HG03045 (cell line): Measurements from ENCODE around the gene BRF1.

Experiments
- ATAC-seq: cut with Tn5 transposase; IDR thresholded peaks from one replicate; pipeline ENCODE4 v1.9.1; 2021; ENCODE audit warnings: mild to moderate bottlenecking, moderate library complexity; ENCODE audit not compliant: unreplicated experiment

The BRF1 gene

DNA sequence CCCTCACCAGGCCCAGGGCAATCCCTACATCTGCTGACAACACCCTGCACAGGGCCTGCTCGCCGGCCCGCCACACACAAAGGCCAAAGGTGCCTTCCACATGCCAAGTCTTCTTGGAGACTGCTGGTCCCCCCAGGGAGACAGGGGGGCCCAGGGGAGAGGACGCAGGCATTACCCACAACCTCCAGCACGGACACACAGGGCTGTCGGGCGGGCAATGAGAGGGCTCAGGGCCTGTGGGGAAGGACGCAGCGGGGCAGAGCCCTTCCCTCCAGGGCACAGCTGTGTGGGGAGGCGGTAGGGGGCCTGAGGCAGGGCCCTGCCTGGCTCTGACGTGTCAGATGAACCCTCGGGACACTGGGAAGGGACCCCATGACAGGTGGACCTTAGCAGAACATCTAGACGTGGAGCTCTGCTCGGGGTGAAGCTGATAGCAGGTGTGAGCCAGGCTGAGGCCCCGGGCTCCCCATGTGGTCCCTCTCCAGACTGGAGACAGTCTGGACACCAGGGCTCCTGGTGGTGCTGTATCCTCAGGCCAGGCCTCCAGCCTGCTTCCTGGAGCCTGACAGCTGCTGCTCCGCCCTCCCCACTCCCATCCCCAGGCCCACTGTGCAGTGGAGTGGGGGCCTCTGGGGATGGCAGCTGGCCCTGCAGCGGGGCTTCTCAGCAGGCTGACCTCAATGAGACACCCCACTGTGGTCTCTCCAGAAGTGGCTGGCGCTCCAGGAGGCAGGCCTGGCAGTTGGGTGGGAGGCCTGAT is 88.1 kb downstream of the BRF1 start:
- no peak for ATAC-seq

- no peak for ATAC-seq
Measured at GRCh38 chr14:105211758-105212089, 89.1 kb downstream of the BRF1 start.

GRCh38 chr14:105211086-105211757 is 89.6 kb downstream of the BRF1 start:
- no peak for ATAC-seq

- no peak for ATAC-seq
Measured at GRCh38 chr14:105210266-105211025, 90.4 kb downstream of the BRF1 start.

DNA sequence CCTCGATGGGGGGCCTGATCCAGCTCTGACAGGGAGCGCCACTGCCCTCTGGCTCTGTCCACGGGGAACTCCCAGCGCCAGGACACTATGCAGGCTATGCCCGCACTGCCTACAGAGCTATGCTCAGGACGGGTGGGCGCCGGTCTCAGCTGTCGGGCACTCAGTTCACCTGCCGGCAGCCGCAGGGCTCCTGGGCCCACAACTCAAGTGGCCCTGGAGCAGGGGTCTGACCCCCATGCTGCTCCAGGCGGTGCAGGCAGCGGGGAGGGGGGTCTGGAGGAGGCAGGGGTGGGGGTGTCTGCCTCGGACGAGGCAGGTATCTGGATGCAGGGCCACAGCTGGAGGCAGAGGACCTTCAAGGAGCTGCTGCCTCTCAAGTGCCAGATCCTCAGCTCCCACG is 91.2 kb downstream of the BRF1 start:
- ATAC-seq: no peak

- ATAC-seq: no peak
Measured at GRCh38 chr14:105209091-105209490, 91.7 kb downstream of the BRF1 start.

DNA sequence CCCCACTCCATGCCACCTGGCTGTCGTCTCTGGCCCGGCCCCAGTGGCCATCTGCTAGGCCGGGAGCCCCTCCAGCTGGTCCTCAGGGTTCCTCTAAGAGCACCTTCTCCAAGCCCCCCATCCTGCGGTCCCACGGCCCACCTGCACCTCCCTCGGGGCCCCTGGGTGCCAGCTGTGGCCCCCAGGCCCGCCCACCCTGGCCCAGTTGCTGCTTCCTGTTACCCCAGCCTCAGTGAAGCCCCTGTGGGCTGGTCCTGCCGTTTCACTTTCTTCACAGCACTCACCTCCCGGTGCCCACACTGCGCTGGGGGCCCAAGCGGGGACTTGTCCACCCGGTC is 92.1 kb downstream of the BRF1 start:
- no peak for ATAC-seq

DNA sequence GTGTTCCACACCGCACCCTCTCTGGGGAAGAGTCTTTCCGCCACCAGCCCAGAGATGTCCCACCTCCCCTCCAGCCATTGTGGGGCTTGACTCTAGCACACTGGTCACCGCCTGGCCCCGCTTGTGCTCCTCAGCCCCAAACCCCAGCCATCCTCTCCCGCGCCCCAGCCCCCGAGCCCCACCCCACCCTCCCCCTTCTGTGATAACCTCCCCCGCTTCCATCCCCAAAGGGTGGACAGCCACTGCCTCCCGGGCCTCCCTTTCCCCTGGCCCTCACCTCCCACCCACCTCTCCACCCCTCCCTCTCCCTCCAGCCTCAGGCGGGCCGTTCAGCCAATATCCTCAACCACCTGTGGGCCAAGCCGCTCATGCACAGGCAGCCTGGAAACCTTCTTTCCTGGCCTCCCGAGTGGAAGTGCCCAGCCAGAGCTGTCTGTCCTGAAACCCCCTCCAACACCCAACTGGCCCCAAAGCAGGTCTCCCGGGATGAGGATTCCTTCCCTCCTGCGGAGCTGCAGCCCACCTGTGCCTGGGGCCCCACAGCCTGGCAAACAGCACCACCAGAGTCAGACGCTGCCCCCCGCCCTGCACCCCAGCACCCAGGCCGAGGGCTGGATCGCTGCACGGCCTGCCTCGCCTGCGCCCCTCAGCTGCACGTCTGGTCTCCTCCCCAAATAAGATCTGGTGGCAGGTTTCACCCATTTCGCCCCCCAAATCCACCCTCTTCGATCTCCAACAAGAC is 92.6 kb downstream of the BRF1 start:
- ATAC-seq: no peak

- no peak for ATAC-seq
Measured at GRCh38 chr14:105207460-105207901, 93.3 kb downstream of the BRF1 start.

GRCh38 chr14:105206873-105207272 is 93.9 kb downstream of the BRF1 start:
- ATAC-seq: no peak

GRCh38 chr14:105205673-105206208 is 95.1 kb downstream of the BRF1 start:
- no peak for ATAC-seq

DNA sequence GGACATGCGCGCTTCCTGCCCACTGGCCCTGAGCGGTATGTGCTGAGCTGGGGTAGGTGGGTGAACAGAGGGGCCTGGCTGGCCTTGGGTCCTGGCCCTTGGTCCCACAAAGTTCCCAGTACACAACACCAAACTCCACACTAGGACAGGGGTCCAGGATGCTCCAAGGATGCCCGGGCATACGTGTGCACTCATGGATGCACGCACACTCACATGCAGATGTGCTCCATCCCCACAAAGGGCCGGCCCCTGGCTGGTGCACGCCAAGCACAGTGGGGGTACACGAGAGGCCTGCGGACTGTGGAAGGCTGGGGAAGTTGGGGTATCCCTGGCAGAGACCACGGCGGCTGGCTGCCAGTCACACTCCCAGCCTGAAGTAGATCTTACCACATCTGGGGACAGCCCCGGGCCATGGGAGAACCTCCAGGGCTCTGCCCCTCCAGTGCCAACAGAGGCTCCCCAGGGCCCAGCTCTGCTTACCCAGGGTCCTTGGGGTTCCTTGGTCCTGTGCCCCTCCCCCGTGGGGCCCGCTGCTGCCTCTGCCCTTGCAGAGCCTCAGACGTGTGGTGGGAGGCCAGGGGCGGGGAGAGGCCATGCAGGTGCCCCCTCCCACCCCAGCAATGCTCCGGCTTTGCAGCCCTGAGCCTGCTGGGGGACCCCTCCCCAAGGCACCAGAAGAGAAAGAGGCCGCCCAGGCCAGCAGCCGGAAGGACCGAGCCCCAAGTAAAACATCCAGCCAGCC is 95.7 kb downstream of the BRF1 start:
- ATAC-seq: no peak

DNA sequence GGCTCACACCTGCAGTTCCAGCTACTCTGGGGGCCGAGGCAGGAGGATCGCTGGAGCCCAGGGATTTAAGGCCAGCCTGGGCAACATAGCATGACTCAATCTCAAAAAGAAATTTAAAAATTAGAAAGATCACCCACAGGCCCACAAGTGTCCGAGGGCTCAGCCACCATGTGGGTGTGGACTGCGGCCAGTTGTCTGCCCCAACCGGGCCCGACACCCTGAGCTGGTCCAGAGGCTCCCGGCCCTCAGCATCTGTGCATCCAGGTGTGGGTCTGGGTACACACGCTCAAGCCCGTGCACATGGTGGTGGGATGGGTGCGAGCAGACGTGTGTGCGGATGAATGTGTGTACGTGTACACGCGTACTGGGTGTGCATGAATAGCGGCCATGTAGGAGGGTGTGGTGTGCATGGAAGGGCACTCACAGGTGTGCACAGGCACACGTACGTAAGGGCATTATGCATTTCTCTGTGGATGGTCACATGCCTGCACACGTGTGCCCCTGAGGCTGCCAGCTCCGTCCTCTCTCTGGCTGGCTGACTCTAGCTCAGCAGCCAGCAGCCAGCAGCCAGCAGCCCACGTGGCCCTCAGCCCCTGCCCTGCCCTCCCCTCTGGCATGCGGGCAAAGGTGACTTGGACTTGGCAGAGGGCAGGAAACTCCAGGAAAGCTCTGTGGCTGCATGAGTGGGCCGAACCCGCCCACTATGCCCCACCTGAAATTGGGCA is 96.4 kb downstream of the BRF1 start:
- ATAC-seq: no peak

DNA sequence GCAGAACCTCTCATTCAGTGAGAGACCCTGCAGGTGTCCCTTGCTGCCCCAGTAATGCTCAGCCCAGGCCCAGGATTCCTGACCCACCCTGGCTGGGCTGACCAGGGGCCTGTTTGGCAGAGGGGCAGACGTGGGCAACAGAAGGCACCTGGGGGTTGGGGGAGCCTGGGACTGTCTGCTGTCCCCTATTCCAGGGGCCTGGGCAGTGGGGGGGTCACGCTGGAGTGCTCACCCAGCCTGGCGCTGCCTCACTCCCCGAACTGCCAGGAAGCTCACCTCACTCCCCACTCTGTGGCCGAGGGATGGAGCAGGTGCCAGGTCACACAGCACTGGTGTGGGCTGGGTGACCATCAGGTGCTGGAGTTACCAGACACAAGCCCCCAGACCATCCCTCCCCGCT is 97.1 kb downstream of the BRF1 start:
- ATAC-seq: no peak

DNA sequence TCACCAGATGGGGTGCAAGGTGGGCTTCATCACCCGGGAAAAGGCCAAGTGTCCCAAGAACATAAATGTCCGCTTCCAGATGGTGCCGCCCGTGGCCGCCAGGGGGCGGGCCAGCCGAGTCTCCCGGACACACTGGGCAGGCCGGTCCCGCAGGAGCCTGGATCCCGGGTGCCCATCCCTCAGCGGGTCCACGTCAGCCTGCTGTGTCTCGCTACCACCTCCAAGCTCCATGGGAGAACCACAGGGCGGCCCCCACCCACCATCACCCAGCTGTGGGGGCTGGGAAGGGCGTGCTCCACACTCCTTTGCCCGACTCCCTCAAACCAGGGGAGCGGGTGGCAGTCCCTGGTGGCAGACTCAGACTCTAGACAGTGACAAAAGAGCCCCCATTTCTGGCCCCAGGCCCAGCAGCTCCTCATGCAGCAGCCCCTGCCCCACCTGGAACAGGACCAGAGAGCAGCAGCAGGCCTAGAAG is 97.7 kb downstream of the BRF1 start:
- ATAC-seq: no peak

GRCh38 chr14:105201925-105202513 is 98.8 kb downstream of the BRF1 start:
- no peak for ATAC-seq

DNA sequence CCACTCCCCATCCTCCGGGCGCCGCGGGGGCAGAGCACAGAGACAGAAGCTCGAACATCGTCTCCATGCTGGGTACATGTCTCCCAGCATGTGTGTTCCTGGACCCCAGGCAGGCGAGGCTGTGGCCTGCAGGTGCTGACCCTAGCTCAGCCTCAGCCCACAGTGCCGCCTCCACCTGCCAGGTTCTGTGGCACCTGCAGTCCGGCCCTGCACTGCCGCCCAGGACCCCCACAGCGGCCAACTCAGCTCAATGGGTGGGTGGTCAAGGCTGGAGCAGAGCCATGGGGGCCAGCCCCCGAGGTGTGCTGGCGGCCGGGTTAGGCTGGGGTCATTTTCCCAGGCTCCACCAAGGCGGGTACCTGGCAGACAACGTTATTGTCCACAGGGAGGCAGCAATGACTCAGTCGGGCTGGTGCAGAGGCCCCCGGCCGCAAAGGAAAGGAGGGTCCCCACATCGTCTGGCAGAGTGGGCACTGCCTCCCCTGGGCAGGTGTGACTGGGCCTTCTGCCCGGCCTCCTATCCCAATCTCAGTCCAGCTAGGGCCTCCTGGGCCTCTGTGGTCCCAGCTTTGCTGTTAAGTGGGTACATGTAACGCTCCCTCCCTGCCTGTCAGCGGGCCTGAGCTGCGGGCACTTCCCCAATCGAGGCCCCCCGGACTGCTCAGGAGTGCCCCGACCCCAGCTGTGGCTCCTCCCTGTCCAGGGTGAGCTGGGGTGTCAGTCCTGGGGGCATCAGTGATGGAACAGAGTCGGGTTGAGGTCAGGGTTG is 99.5 kb downstream of the BRF1 start:
- ATAC-seq: no peak

- no peak for ATAC-seq
Measured at GRCh38 chr14:105200641-105201040, 100.2 kb downstream of the BRF1 start.
